Nephron (organoid): ENCODE measurements around the gene EGFLAM.

ENCODE experiments used
- H3K27ac Mint-ChIP-seq, 3 experiments: 2 replicates each; pipeline ENCODE4 v1.8.0; 2020; ENCODE audit warnings: mixed read lengths in 3 of 3, mild to moderate bottlenecking in 2 of 3, moderate library complexity in 1 of 3
- H3K27me3 Mint-ChIP-seq: 2 replicates; pipeline ENCODE4 v1.8.0; 2021; ENCODE audit warnings: low read depth, mild to moderate bottlenecking, moderate library complexity, mixed read lengths
- H3K36me3 Mint-ChIP-seq: 2 replicates; pipeline ENCODE4 v1.8.0; 2020; ENCODE audit warnings: low read depth, mixed read lengths
- H3K4me1 Mint-ChIP-seq: 2 replicates; pipeline ENCODE4 v1.8.0; 2020; ENCODE audit warnings: mixed read lengths
- H3K4me3 Mint-ChIP-seq, 3 experiments: 2 replicates each; pipeline ENCODE4 v1.8.0; 2020; ENCODE audit warnings: mild to moderate bottlenecking in 3 of 3, mixed read lengths in 3 of 3, moderate library complexity in 2 of 3
- H3K9me3 Mint-ChIP-seq: 2 replicates; pipeline ENCODE4 v1.8.0; 2020; ENCODE audit warnings: mixed read lengths
- TF ChIP-seq, protein P1 (sequence below), 3 experiments: fragments of 200-600 bp; sonication (generic); IDR thresholded peaks; one replicate each; pipeline ENCODE4 v1.5.0; 2021; ENCODE audit warnings: antibody characterized with exemption in 3 of 3; ENCODE audit not compliant: unreplicated experiment in 3 of 3

The EGFLAM gene

DNA sequence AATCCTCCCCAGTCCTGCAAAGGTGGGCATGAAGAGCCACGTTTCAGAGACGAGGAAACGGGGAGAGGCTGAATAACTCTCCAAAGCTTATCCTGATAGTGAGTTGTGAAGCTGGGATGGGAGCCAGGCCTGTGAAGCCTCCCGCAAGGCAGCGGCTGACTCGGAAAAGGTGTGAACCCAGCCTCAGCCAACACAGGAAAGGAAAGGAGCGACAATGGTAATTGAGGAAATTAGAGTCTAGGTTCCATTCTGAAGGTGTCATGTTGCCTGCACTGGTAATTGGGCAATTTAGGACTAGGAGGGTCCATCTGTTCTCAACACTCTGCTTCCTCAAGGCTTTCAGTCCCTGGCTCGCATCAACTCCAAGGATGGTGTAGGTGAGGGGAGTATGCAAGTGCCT lies 214.6 kb downstream of the EGFLAM start:
- no peaks in the 10 kb centered on the region for H3K36me3 Mint-ChIP-seq
- peaks cover 37% of the 10 kb centered on the region for H3K4me1 Mint-ChIP-seq
- H3K9me3 Mint-ChIP-seq, result no peaks in the 10 kb centered on the region
- TF ChIP-seq, protein P1, sequence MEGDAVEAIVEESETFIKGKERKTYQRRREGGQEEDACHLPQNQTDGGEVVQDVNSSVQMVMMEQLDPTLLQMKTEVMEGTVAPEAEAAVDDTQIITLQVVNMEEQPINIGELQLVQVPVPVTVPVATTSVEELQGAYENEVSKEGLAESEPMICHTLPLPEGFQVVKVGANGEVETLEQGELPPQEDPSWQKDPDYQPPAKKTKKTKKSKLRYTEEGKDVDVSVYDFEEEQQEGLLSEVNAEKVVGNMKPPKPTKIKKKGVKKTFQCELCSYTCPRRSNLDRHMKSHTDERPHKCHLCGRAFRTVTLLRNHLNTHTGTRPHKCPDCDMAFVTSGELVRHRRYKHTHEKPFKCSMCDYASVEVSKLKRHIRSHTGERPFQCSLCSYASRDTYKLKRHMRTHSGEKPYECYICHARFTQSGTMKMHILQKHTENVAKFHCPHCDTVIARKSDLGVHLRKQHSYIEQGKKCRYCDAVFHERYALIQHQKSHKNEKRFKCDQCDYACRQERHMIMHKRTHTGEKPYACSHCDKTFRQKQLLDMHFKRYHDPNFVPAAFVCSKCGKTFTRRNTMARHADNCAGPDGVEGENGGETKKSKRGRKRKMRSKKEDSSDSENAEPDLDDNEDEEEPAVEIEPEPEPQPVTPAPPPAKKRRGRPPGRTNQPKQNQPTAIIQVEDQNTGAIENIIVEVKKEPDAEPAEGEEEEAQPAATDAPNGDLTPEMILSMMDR (IDR thresholded peaks at IDR 0.05; ENCODE audit: unreplicated experiment in 3 of 3), result no peak
- H3K4me3 Mint-ChIP-seq, result no peak overlapping the region
- H3K27me3 Mint-ChIP-seq, result no peaks in the 10 kb centered on the region
- peak overlapping the region in 2 of 3 experiments; percentile 42 to 62 for H3K27ac Mint-ChIP-seq

DNA sequence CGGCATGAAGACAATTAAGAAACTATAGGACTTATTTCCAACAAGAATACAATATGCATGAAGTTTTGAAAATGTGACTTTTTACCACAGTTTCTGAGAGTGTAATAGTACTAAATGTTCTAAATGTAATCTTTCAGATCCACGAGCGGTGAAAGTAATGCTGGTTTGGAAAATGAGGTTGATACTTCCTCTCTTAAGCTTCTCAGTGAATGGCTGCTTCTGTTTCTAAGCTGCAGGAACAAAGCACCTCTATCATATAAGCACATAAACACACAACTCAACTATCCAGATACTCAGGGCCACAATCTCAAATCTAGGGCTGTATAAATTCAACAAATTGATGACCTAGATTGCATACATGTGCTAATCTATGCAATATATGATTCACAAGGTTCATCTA lies 219.8 kb downstream of the EGFLAM start:
- TF ChIP-seq, protein P1 (IDR thresholded peaks at IDR 0.05; ENCODE audit: unreplicated experiment in 3 of 3), result no peak
- Mint-ChIP-seq H3K27me3 (no peaks in the 10 kb centered on the region), H3K36me3 (peaks cover 10% of the 10 kb centered on the region), H3K4me1 (peaks cover 30% of the 10 kb centered on the region), H3K4me3 (no peak overlapping the region), H3K9me3 (no peaks in the 10 kb centered on the region), H3K27ac (peak overlapping the region in 1 of 3 experiments; percentile 31)

DNA sequence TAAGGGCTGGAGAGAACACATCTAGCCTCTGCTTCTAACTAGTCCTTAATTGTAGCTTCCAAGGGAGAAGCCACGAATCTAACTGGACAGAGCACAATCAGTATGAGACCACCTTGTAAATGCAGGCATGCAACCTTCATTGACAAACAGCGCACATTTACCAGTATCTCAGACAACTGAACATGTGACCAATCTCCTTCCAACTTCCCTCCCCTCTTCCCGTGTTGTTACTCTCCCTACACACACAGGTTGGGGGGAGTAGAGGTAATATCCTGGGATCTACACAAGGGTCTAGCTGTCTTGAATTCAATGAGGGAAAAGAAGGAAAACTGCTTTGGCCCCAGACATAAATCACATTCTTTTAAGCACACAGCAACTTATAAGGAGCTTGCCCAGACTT lies 220.5 kb downstream of the EGFLAM start:
- H3K4me3 Mint-ChIP-seq, result no peak overlapping the region
- peaks cover 13% of the 10 kb centered on the region for H3K36me3 Mint-ChIP-seq
- H3K4me1 Mint-ChIP-seq, result peaks cover 28% of the 10 kb centered on the region
- TF ChIP-seq, protein P1 (IDR thresholded peaks at IDR 0.05; ENCODE audit: unreplicated experiment in 3 of 3), result no peak
- H3K9me3 Mint-ChIP-seq, result no peaks in the 10 kb centered on the region
- no peaks in the 10 kb centered on the region for H3K27me3 Mint-ChIP-seq
- peak overlapping the region; percentile 63 to 86 (median 79) for H3K27ac Mint-ChIP-seq

DNA sequence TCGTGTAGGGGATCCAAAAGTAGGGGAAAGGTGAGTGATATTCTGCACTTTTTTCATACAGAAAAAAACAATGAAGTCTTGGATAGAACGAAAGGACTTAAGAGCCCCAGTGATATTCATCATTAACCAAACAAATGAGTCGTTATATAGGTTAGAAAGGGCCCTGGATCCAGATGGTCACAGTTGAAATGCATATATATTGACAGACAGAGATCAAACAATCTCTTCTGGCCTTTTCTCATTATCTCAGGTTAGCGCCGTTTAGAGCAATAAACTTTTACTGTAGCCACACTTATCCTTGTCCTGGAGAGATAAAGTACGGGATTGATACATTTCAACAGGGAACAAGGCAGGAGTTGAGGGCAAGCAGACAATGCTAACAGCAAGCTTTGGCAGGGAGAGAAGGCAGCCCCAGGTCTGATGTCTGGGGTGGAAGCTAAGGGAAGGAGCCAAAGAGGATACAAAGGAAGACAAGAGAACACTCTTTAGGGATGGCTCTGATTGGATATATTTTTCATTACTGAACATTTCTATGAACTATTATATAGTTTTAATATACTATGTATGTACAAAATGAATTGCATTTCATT lies 221.1 kb downstream of the EGFLAM start:
- TF ChIP-seq, protein P1 (IDR thresholded peaks at IDR 0.05; ENCODE audit: unreplicated experiment in 3 of 3), result no peak
- H3K36me3 Mint-ChIP-seq, result peaks cover 17% of the 10 kb centered on the region
- peak overlapping the region; percentile 63 to 86 (median 79) for H3K27ac Mint-ChIP-seq
- no peaks in the 10 kb centered on the region for H3K27me3 Mint-ChIP-seq
- H3K4me3 Mint-ChIP-seq, result no peak overlapping the region
- H3K9me3 Mint-ChIP-seq, result no peaks in the 10 kb centered on the region
- H3K4me1 Mint-ChIP-seq, result peaks cover 23% of the 10 kb centered on the region

DNA sequence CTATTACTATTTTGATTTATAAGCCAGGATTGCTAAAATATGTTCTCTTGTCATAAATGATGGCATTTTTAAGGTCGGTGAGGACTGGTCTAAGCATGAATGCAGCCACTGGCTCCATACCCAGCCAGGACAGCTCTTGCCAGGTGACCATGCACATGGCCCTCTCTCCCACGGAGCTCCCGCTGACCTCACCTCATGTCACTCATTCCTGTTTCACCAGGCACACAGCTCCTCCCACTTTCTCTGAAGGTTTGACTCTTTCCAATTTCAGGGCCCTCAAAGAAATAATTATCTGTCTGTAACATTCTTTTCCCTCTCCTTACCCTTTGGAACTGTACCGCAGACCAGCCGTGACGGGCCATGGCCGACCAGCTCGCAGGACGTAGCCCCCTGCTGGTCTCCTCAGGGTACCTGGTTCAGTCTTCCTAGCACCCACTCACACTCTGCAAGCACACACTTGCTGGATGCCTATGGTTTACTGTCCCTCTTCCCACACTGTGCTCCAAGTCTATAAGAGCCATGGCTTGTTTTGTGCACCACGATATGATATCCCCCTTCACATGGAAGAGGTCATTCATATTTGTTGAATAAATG lies 225.5 kb downstream of the EGFLAM start:
- TF ChIP-seq, protein P1 (IDR thresholded peaks at IDR 0.05; ENCODE audit: unreplicated experiment in 3 of 3), result peak in 1 of 3 experiments; percentile 13
- Mint-ChIP-seq H3K4me3 (no peak overlapping the region), H3K27ac (peak overlapping the region in 2 of 3 experiments; percentile 49 to 54), H3K9me3 (no peaks in the 10 kb centered on the region), H3K4me1 (peaks cover 14% of the 10 kb centered on the region), H3K27me3 (no peaks in the 10 kb centered on the region), H3K36me3 (peaks cover 53% of the 10 kb centered on the region)

DNA sequence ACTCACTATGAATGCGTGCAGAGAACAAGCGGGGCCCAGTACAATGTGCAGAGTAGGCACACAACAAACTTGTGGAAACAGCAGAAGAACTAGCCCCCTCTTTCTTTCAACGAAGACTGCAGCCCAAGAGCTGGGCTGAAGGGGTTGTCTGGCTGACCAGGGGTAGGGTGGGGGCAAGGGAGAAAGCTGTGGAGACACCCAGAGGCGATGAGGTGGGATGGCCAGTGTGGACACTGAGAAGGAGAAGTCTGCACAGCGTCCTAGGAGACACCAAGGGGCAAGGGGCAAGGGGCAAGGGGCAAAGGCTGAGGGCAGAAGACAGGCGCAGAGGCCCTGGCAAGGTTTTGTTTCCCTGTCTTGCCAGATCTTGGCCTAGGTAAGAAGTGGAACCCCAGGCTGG lies 235.8 kb downstream of the EGFLAM start:
- H3K4me1 Mint-ChIP-seq, result peaks cover 20% of the 10 kb centered on the region
- no peaks in the 10 kb centered on the region for H3K27me3 Mint-ChIP-seq
- no peaks in the 10 kb centered on the region for H3K9me3 Mint-ChIP-seq
- H3K36me3 Mint-ChIP-seq, result peaks cover 53% of the 10 kb centered on the region
- peak overlapping the region; percentile 1 to 22 (median 20) for H3K27ac Mint-ChIP-seq
- no peak overlapping the region for H3K4me3 Mint-ChIP-seq
- TF ChIP-seq, protein P1 (IDR thresholded peaks at IDR 0.05; ENCODE audit: unreplicated experiment in 3 of 3), result no peak
